Activated effector memory CD4-positive, alpha-beta T cell treated with anti-CD3 and anti-CD28 coated beads, Interleukin-2, amount 50 U/mL, for 16 hours (primary cell): ENCODE results near the gene HSFX1.
A peak's percentile ranks its signal among the peaks of the same experiment; 100 is the strongest.

ENCODE experiments used
- DNase-seq: peaks from one replicate; pipeline ENCODE4 v3.0.0-alpha.2; 2020

The HSFX1 gene

GRCh38 chrX:149807747-149808458 lies 34.0 kb downstream of the HSFX1 start:
- no peak for DNase-seq

- no peak for DNase-seq
These were observed 44.8 kb downstream of the HSFX1 start for GRCh38 chrX:149818652-149819051.

- DNase-seq: no peak
These were observed 45.5 kb downstream of the HSFX1 start for GRCh38 chrX:149819371-149819770.

- DNase-seq: peak; percentile 76
These were observed 51.6 kb downstream of the HSFX1 start for GRCh38 chrX:149825424-149825823.
